HG02938 (cell line): Measurements from ENCODE around the gene SPRR2E.
"Not testable (repeated sequence)": the region's sequence is repeated elsewhere in the genome, so short reads cannot be mapped to it uniquely, and the experiment has no call there.

Experiments used
- ATAC-seq: cut with Tn5 transposase; IDR thresholded peaks from one replicate; pipeline ENCODE4 v1.9.1; 2021; ENCODE audit warnings: mild to moderate bottlenecking, moderate library complexity; ENCODE audit not compliant: unreplicated experiment

Gene SPRR2E

GRCh38 chr1:153070243-153070642 is 24.1 kb downstream of the SPRR2E start:
- ATAC-seq, result no peak

- ATAC-seq, result no peak
Observed at GRCh38 chr1:153058826-153059784, 35.2 kb downstream of the SPRR2E start.

GRCh38 chr1:153058154-153058553 is 36.2 kb downstream of the SPRR2E start:
- no peak for ATAC-seq

- ATAC-seq, result no peak
Observed at GRCh38 chr1:153057375-153057774, 37.0 kb downstream of the SPRR2E start, which contains the start of gene SPRR2A. Gene SPRR2A, minus strand, starts transcription at chr1:153057512. Its CDS starts 777 bp downstream, at chr1:153056735.

GRCh38 chr1:153056111-153056510 is 38.2 kb downstream of the SPRR2E start:
- ATAC-seq, result not testable (repeated sequence)

GRCh38 chr1:153049211-153049610 is 45.1 kb downstream of the SPRR2E start:
- no peak for ATAC-seq
